ENCODE results near the gene SLC18A2.

DNA sequence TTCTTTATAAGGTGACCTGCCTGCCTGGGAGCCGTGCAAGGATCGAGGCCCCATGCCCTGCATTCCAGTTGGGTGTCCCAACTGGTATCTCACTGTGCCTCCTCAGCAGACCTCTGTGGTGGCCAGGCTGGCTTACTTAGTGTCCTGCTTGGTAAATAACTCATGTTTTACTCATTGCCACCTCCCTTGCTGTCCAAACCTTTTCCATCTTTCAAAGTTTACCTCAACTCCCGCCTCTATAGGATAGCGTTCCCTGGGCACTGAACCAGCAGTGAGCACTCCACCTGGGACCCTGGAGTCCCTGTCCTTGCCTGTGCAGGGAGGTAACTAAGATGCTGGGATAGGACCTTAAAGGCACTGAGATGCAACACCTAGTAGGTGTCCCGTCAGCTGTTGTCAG, 33.6 kb downstream of the SLC18A2 start:
- TF ChIP-seq CTCF (IDR thresholded peaks at IDR 0.05) (no peak), POLR2A (IDR thresholded peaks at IDR 0.05) (no peak)
